NT2/D1 (cell line): Measurements from ENCODE around the gene ZNF599.
"Not testable (repeated sequence)": the region's sequence is repeated elsewhere in the genome, so short reads cannot be mapped to it uniquely, and the experiment has no call there.

Source experiments
- SUZ12 ChIP-seq: IDR thresholded peaks from 2 replicates; pipeline ENCODE4 v1.6.1; 2011; ENCODE audit not compliant: insufficient read length, insufficient read depth; ENCODE audit errors: extremely low read depth
- YY1 ChIP-seq: IDR thresholded peaks from 2 replicates; pipeline ENCODE4 v1.6.1; 2011; ENCODE audit not compliant: insufficient read length, insufficient read depth
- ZNF274 ChIP-seq: IDR thresholded peaks from 2 replicates; pipeline ENCODE4 v1.6.1; 2011; ENCODE audit warnings: mild to moderate bottlenecking, low read depth, low read length

GRCh38 chr19:34796953-34797352 is 23.9 kb upstream of the ZNF599 start:
- TF ChIP-seq YY1, ZNF274, SUZ12: not testable (repeated sequence)
